GM18907 (cell line): ENCODE measurements around the gene PLEKHA6.
"Not testable (repeated sequence)": the region's sequence is repeated elsewhere in the genome, so short reads cannot be mapped to it uniquely, and the experiment has no call there.

ENCODE experiments used
- ATAC-seq: cut with Tn5 transposase; IDR thresholded peaks from one replicate; pipeline ENCODE4 v1.9.1; 2021; ENCODE audit warnings: mild to moderate bottlenecking, moderate library complexity; ENCODE audit not compliant: unreplicated experiment

PLEKHA6 gene

DNA sequence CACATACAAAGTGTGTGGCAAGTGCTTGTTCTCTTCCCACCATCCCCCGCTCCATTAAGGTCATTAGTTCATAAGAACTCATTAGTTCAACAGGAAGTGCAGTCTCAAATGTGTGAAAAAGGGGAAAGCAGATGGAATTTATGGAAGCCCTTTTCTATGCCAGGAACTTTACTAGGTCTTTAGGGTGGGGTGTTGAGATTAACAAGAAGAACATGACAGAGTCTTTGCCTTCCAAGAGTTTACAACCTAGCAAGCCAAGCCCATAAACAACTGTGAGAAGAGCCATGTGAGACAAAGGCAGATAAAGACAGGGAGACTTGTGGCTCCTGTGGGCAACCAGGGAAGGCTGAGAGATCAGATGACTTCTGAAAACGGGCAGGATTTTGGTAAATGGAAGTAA is 21.4 kb downstream of the PLEKHA6 start:
- no peak for ATAC-seq

DNA sequence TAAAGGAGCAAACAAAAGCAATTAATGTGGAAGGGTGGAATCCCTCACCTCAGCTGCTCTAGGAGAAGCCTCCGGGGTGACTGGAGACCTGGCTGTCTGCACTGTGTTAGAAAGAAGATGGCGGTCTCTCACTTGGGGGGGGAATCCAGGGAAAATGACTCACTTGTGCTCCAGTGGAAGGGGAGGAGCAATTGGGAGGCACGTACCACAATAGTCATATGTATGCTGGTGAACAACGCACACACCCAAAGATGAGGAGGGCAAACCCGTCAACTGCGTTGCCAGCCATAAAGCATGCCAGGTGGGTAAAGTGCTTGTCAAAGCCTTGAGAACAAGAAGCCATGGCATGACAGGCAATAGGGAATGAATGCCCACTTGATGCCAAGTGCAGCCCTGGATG is 22.1 kb downstream of the PLEKHA6 start:
- ATAC-seq: no peak

DNA sequence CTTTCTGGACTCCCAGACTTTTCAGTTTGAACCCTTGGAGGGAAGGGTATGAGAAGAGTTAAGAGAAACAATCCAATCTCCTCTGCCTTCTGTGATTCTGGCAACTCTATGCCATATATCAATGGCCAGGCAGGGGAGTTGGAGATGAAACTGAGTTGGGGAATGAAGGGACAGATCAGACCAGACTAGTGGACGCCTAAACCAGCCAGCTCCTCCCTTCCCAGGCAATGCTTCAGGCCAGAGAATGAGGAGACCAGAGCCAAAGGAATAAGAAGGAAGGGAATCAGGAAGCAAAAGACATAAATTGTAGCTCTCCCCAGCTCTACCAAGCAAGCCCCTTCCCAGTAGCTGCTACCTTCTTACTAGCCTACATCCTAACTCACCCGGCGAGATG is 22.7 kb downstream of the PLEKHA6 start:
- ATAC-seq: no peak

DNA sequence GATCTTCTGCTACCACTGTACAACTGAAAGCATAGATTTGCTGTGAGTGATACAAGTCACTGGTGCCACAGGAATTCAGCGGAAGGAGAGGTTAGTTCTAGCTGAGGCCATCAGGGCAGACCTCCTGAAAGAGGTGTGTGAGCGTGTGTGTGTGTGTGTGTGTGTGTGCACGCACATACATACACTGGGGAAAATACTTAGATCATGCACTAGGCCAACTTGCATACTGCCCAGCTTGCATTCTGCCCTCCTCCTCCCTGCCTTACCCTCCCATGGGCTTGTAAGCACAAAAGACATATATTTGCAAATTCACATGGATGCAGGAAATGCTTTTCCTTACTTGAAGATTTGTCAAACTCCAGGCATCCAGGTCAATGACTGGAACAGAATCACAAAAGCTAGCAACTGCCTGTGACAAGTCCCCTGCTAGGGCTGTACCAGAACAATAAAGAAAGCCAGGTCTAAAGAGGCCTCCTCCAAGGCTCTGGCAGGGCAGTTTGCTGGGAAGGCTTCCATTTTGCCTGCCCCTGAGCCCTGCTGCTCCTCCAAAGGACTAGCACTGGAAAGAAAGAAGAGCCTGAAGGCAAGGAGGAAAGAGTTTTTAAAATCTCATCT is 23.2 kb downstream of the PLEKHA6 start:
- no peak for ATAC-seq

DNA sequence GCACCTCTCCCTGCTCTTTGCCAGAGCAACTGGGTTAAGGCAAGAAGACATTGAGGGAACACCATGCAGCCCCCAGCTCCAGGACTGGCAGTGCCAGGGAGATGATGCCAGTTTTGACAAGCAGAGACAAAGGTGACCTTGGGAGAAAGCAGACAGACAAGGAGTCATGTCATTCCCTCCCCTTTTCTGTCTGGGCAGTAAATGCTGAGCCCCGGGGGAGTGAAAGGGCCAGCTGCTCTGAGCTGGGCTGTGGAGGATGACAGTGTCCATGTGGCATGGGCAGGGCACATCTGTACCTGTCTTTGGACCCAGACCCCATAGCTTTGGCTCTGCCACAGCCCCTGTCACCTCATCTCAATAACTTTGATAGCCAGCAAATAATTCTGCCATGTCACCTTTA is 24.2 kb downstream of the PLEKHA6 start:
- no peak for ATAC-seq

DNA sequence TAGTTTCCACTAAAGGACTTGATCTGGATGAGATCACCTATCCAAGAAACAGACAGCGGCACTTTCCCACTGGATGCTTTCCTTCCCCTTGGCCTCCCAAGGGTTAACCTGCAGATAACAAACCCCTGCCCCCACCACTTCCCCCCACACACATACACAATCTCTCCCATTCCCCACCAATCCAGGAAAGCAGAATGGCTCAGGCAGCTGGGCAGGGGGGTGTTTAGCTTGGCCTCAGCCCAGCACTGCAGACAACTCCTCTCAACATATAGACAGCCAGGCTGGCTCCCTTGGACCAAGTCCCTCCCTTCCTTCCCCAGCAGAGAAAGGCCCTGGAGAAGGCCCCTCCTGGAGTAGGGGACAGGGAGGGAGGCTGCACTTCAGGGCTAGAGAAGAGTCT is 24.6 kb downstream of the PLEKHA6 start:
- no peak for ATAC-seq

DNA sequence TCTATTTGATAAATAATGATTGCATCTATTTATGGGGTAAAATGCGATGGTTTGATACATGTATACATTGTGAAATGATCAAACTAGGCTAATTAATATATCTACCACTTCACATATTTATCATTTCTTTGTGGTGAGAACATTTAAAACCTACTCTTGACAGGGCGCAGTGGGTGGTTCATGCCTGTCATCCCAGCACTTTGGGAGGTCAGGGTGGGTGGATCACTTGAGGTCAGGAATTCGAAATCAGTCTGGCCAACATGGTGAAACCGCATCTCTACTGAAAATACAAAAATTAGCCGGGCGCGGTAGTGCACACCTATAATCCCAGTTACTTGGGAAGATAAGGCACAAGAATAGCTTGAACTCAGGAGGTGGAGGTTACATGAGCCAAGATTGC is 25.3 kb downstream of the PLEKHA6 start:
- ATAC-seq: no peak

DNA sequence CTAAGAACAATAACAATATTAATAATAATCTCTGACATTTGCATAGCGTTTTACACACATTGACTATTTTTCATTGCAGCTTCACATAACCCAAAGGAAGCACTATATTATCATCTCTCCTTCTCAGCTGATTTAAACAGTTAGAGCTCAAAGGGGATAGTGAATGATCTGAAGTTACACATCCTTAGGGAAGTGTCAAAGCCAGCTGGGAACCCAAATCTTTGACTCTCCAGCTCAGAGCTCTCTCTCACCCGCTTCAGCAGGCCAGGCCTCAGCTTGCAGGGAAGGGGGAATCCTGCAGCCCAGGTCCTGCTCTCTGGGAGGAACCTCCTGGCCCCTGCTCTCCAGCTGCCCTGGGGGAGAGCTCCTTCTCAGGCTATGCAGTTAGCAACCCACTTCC is 26.3 kb downstream of the PLEKHA6 start:
- no peak for ATAC-seq

DNA sequence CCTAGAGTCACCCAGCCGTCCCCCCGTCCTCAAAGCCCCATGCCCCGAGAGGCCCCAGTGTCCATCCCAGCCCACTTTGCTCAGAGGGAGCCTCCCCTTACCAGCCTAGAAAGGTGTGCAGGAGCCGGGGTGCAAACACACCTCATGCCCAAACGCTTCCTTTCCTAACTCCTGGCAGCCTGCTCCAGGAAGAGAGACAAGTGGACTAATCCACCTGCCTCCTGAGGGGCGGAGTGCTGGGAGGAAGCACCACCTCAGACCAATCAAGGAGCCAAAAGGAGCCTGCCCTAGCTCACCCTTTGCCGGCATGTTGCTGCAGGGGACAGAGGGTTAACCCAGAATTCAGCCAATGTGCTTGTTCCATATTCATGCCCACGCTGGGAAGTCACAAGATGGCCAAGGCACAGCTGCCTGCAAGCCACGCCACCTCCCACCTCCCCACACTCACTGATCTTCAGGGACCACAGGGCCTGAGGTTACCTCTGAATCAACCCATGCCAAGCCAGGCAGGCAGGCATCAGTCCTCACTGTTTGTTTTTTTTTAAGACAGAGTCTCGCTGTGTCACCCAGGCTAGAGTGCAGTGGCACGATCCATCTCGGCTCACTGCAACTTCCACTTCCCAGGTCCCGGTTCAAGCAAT is 27.8 kb downstream of the PLEKHA6 start:
- no peak for ATAC-seq

DNA sequence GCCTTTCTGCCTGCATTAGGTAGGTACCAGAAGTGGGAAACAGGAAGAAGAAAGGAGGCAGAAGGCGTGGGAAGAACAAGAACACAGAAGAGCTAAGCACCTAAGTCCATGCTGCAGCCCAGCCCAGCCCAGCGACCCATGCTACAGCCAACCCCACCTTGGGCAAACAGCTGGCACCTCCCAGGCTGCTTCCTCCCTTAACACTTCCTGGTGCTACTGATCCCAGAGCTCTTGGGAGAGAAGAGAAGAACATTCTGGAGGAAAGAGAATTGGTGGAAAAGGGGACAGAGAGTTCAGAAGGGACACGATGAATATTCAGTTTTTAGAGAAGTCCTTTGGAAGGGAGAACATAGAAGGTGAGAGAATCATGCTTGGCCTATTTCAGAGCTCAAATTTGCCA is 28.5 kb downstream of the PLEKHA6 start:
- ATAC-seq: no peak

DNA sequence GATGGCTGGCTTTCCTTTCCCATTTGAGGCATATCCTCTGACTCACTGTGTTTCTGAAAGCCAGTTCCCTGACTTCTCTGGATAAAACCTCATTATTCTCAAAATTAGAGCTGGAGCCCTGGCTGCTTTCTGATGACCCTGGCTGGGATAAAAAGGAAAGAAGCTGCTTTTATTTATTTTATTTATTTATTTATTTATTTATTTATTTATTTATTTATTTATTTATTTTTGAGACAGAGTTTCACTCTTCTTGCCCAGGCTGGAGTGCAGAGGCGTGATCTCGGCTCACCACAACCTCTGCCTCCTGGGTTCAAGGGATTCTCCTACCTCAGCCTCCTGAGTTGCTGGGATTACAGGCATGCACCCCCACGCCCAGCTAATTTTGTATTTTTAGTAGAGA is 31.9 kb downstream of the PLEKHA6 start:
- not testable (repeated sequence) for ATAC-seq

DNA sequence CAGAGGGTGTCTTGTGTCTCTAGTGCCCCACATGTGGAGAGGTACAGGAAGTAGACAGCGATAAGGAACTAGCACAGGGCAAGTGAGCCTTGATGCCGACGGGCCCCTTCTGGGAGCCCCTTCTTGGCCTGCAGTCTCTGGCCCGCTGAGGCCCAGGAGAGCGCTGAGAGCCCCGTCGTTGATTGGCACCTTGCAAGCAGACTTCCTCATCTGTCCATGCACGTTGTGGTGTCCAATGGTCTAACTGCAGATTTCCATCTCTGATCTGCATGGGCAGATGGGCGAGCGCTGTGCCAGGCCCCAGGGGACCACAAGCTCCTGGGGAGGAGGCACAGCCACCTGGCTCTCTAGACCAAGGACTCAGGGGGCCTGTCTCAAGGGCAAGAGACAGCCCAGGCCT is 32.4 kb downstream of the PLEKHA6 start:
- ATAC-seq: no peak

DNA sequence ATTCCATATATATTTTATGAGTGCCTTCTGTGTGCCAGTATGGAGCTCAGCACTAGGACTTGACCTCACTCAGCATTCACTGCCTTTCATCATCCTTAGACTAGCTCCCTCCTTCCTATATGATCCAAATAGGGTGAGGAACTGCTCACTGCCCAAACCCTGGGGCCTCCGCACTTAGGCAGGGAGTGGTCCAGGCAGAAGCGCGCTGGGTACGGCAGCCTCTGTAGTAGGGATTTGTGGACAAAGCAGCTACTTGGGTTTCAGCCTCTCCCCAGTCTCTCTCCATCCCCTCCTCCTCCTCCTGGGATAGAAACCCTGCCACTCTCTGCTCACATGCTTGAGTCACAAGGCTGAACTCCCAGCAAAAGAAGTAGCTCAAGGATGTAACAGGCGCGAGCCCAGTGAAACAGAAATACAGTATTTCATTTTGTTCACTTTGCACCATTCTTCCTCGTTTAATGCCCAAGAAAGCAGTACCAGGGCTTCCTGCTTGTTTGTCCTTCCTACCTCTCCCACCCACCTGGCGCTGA is 32.9 kb downstream of the PLEKHA6 start:
- no peak for ATAC-seq

DNA sequence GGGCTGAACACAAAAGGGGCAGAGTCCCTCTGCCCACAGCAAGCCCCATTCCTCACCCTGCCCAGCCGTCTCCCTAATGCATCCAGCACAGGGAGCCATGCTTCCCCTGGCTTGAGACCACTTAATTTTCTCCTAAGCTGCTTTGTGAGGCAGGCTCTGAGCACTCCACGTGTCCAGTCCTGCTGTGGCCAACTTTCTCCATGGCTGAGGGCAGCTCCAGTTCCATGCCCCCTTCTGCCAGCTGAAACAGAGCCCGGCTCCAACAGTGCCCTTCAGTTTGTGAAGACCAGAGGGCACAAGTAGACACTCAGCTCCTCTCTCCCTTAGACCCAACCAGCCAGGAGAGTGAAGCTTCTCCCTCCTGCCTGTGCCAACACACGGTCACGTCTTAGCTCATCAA is 33.8 kb downstream of the PLEKHA6 start:
- no peak for ATAC-seq

DNA sequence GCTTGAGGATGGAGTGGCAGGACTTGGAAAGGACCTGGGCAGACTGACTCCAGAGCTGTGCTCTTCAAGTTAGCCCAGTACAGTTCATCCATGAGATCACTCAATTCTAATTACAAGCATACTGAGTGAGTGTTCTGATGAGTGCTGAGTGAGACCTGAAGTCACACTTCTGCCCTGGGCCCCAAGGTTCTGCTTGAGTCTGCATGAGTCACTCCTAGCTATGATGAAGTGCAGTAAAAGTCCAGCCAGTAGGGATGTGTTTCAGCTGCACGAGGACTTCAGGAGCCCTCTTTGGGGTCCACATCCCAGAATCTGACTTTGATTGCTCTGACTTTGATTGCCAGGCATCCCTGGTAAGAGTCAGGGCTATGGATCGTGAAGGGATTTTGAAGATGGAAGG is 35.8 kb downstream of the PLEKHA6 start:
- no peak for ATAC-seq

DNA sequence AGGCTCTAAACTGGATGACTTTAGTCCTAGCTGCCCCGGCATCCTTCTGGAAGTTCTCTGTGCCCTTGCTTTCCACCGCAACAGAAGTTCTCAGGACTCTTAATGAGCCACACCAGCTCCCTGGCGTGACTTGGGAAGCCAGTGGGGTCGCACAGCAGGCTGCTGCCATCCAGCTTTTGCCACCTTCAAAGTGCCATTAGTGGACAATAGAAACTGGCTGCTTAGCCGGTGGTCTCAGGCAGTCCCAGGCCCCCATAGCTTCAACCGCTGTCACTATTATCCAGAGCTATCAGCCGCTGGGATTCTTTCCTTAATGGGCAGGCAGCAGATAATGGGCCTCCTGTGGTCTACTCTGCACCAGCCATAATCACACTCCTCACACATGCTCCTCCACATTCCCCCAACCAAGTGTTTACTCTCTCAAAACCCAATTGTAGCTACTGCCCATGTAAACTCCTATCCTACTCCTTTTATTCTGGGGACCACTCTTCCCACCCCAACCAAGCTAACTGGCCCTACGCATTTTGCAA is 37.3 kb downstream of the PLEKHA6 start:
- no peak for ATAC-seq

DNA sequence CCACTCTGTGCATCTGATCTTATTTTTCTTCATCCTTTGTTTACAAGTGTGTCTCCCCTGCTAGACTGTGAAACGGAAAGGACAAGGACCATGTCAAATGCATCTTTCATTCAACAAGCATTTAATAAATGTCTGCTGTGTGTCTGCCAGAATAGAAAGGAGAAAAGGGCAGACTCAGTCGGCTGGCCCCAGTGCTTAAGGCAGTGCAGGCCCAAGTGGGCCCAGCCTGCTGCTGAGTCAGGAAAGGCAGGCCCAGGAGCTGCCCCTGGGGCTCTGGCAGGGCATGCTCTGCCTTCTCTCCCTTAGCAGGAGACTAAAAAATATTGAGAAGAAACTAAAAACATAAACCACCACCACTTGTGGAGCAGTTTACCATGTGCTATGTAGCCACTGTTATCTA is 38.1 kb downstream of the PLEKHA6 start:
- no peak for ATAC-seq

DNA sequence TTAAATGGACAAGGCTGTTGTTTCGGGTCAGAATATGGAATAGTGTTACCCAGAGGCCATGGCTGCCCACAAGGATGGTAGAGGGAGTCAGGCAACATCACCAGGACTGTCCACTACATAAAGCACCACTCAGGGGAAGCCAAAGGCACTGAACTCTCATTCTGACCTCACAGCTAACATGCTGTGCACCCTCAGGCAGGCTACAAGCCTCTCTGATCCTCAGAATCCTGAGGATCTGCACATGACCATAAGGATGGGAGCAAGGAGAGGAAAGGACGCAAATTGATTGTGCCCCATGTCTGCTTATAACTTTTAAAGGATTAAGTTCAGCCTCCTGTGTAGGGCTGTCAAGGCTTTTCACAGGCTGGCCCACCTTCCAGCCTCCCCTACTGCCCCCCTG is 38.7 kb downstream of the PLEKHA6 start:
- no peak for ATAC-seq

DNA sequence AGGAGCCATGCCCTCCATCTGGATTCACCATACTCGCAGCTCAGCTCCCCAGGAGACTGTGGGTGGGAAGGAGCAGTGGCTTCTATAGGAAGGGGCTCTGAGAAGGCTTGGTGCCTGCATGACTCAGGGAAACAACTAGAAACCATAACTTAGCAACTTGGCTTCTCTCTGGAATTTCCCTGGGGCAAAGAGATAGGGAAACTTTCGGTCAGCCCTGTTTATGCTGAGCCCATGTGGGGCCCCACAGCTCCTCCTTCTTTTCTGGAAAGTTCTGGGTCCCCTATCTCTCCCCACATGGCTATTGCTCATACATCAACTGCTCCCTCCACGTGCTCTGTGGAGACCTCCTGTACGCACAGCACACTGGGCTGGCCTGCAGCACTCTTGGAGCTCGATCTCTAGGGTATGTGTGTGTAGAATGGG is 39.3 kb downstream of the PLEKHA6 start:
- ATAC-seq: no peak

DNA sequence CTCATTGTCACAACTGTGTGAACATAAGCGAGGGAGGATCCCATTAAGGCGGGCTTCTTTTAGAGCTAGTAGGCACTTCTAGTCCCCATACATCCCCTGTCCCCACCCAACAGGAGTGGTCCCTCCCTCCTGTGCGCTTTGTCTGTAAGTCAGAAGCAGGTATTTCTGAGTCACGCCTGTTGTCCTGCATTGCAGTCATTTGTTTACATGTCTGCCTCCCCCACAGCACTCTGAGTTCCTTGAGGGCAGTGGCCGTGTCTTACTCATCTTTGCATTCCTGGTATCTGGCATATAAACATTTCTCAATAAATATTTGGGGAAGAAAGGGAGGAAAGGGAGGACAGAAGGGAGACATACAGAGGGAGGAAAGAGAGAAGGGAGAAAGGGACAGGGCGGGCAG is 40.3 kb downstream of the PLEKHA6 start:
- no peak for ATAC-seq

DNA sequence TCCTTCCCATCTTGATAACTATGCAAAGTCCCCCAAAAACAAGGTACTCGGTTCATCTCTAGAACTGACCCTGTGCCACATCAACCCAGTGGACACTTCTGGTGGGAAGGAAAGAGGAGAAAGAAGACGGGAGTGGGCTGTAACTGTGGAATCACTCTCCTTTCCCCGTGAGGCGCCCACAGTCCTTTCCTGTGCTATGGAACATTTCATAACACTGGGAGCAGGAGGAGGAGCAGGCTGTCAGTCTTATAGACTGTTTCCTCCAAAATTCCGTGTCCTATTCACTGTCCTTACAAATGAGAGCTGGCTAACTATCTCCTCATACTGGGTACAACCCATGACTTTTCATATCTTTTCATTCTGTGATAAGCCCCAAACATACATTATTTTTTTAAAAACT is 40.7 kb downstream of the PLEKHA6 start:
- ATAC-seq: no peak

DNA sequence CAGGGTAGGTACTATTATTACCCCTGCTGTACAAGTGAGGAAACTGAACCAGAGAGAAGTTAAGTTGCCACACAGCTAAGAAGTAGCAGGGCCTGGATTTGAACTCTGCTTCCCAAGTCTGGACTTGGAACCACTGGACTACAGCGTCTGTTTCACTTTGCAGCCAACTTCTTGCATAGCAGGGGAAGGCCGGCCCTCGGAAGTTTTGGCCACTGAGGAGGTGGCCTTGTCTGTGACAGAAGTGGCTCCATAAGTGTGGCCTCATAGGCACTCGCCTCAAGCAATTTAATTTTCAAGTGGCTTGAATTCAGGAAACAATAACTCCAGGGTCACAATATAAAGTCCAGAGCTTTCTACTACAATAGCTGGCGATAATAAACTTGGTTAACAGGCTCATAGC is 41.4 kb downstream of the PLEKHA6 start:
- no peak for ATAC-seq

DNA sequence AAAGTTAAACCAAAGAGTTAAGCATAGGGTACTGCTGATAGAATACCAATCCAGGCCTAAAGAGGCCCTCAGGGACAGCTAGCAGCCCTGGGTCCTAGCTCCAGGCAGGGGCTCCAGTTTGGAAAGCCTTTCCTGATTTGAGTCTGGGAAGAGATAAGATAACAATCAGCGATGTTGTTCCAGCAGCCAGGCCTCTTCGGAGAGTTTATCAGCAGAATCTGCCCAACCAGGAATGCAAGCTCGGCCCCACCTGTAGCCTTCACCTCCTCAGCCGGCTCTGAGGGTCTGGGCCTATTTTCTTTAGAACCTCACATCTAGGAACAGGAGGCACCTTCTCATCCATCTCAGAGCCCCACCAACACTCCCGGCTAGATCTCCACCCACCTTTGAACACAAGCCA is 42.6 kb downstream of the PLEKHA6 start:
- no peak for ATAC-seq
